ENCODE data around the gene LYSMD4.
A peak's percentile ranks its signal among the peaks of the same experiment; 100 is the strongest.

Gene LYSMD4

GRCh38 chr15:99708563-99708962 lies 24.7 kb downstream of the LYSMD4 start:
- in situ Hi-C loops (cut with HindIII; ENCODE audit: low pct_ligation_motif_present, low sequenced_read_pairs): loop anchor here (25.0 kb wide), 1 partner anchor 421 kb away; no protein-coding TSS in a partner anchor
- TF ChIP-seq CTCF (IDR thresholded peaks at IDR 0.05; ENCODE audit: low read depth, low read length, missing control alignments): no peak
- H3K36me3 ChIP-seq (replicated peaks): no peaks in the 10 kb centered on the region
- H3K27me3 ChIP-seq (replicated peaks): no peaks in the 10 kb centered on the region
- no peak overlapping the region for H3K27ac ChIP-seq
- peak; percentile 89 for DNase-seq
- no peak overlapping the region for H3K4me3 ChIP-seq (ENCODE audit: low read depth, low read length)

- H3K27ac ChIP-seq: no peak overlapping the region
- in situ Hi-C loops (cut with HindIII; ENCODE audit: low pct_ligation_motif_present, low sequenced_read_pairs): loop anchor here (25.0 kb wide), 1 partner anchor 420 kb away; no protein-coding TSS in a partner anchor
Measured at GRCh38 chr15:99707473-99708270, 25.6 kb downstream of the LYSMD4 start.

GRCh38 chr15:99706557-99707303 lies 26.5 kb downstream of the LYSMD4 start:
- in situ Hi-C loops (cut with HindIII; ENCODE audit: low pct_ligation_motif_present, low sequenced_read_pairs): loop anchor here (25.0 kb wide), 1 partner anchor 419 kb away; no protein-coding TSS in a partner anchor
- Histone ChIP-seq H3K27ac (no peak overlapping the region), H3K27me3 (replicated peaks) (no peaks in the 10 kb centered on the region), H3K36me3 (replicated peaks) (no peaks in the 10 kb centered on the region), H3K4me3 (ENCODE audit: low read depth, low read length) (no peak overlapping the region)
- no peak for DNase-seq
- TF ChIP-seq CTCF (IDR thresholded peaks at IDR 0.05; ENCODE audit: low read depth, low read length, missing control alignments): no peak

More at GRCh38 chr15:99707473-99708270, 25.6 kb downstream of the LYSMD4 start:
- no peak for TF ChIP-seq CTCF (IDR thresholded peaks at IDR 0.05; ENCODE audit: low read depth, low read length, missing control alignments)
- DNase-seq: no peak
- Histone ChIP-seq H3K36me3 (replicated peaks) (no peaks in the 10 kb centered on the region), H3K27me3 (replicated peaks) (no peaks in the 10 kb centered on the region), H3K4me3 (ENCODE audit: low read depth, low read length) (no peak overlapping the region)

GRCh38 chr15:99704444-99704838 lies 28.8 kb downstream of the LYSMD4 start:
- in situ Hi-C loops (cut with HindIII; ENCODE audit: low pct_ligation_motif_present, low sequenced_read_pairs): loop anchor here (25.0 kb wide), 1 partner anchor 417 kb away; no protein-coding TSS in a partner anchor
- peak; percentile 87 for DNase-seq
- Histone ChIP-seq H3K4me3 (ENCODE audit: low read depth, low read length) (no peak overlapping the region), H3K27ac (no peak overlapping the region), H3K36me3 (replicated peaks) (no peaks in the 10 kb centered on the region), H3K27me3 (replicated peaks) (no peaks in the 10 kb centered on the region)
- TF ChIP-seq CTCF (IDR thresholded peaks at IDR 0.05; ENCODE audit: low read depth, low read length, missing control alignments): peak; percentile 66

- no peak overlapping the region for H3K4me3 ChIP-seq (ENCODE audit: low read depth, low read length)
- peak overlapping the region; percentile 78 for H3K27ac ChIP-seq
- no peaks in the 10 kb centered on the region for H3K27me3 ChIP-seq (replicated peaks)
- TF ChIP-seq CTCF (IDR thresholded peaks at IDR 0.05; ENCODE audit: low read depth, low read length, missing control alignments): peak; percentile 65
- H3K36me3 ChIP-seq (replicated peaks): no peaks in the 10 kb centered on the region
- in situ Hi-C loops (cut with HindIII; ENCODE audit: low pct_ligation_motif_present, low sequenced_read_pairs): loop anchor here (25.0 kb wide), 1 partner anchor 417 kb away; no protein-coding TSS in a partner anchor
- peak; percentile 89 for DNase-seq
Measured at GRCh38 chr15:99703603-99704443, 29.4 kb downstream of the LYSMD4 start.
